ENCODE results near the gene LEPROT.
A peak's percentile ranks its signal among the peaks of the same experiment; 100 is the strongest.

DNA sequence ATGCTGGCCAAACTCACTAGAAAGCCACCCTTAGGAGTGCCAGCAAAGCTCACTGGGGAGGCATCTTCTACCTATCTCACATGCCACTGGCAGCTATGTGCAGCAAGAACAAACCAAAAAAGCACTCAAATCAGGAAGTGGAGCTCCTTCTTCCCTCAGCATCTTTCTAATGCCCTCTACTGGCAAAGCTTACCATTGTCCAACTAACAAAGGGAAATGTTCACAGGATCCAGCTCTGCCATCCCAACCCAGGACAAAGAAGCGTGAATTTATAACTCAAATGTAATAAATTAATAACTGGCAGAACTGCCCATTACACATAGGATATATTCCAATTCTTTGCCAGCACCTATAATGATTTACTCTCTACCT, 38.9 kb downstream of the LEPROT start:
- TF ChIP-seq CTCF (IDR thresholded peaks at IDR 0.05), result peak in 4 of 6 experiments; percentile 16 to 45 (median 32)
- no peak for TF ChIP-seq POLR2A (IDR thresholded peaks at IDR 0.05)
